ENCODE results near the gene RNF126. TPM values are rescaled to one million over a fixed set of nuclear protein-coding genes. Genes with fewer than 3 reads are reported as not detected.

RNF126 gene
- total and polyA plus RNA-seq, 12 donors: 20.3 to 46.1 (median 25.0) TPM

- Histone ChIP-seq H3K27ac (peak overlapping the region in 1 of 10 donors; percentile 31), H3K36me3 (no peaks in the 10 kb centered on the region), H3K27me3 (peaks cover 0 to 16% (median 0%) of the 10 kb centered on the region in 7 donors), H3K9me3 (no peaks in the 10 kb centered on the region), H3K4me1 (peaks cover 10 to 21% (median 16%) of the 10 kb centered on the region in 9 donors), H3K4me3 (peak overlapping the region in 9 of 10 donors; percentile 27 to 56 (median 47))
- DNase-seq (no peak), ATAC-seq (peak in 1 of 8 donors; percentile 5)
- no peak for TF ChIP-seq CTCF (IDR thresholded peaks at IDR 0.05)
- intact Hi-C loops (cut with DNase I): loop anchor here in 1 of 10 donors (10.0 kb wide), 1 partner anchor 104 kb away; the partner anchor contains the start of gene CDC34
- WGBS, 2 donors: 57 to 66% methylated on average over 17 of the region's 17 CpGs
Observed at GRCh38 chr19:638906-639252, 24.1 kb downstream of the RNF126 start.

GRCh38 chr19:634975-635652 lies 27.9 kb downstream of the RNF126 start:
- ATAC-seq: no peak
- no peak for TF ChIP-seq CTCF (IDR thresholded peaks at IDR 0.05)
- no peak overlapping the region for H3K27ac ChIP-seq
- peaks cover 19 to 41% (median 31%) of the 10 kb centered on the region in 9 donors for H3K4me1 ChIP-seq
- H3K27me3 ChIP-seq: peaks cover 0 to 14% (median 0%) of the 10 kb centered on the region in 7 donors
- peaks cover 0 to 14% (median 0%) of the 10 kb centered on the region in 9 donors for H3K36me3 ChIP-seq
- intact Hi-C loops (cut with DNase I): loop anchor here in 2 of 10 donors (5.0 to 10.0 kb wide), 2 partner anchors 100 to 103 kb away; partner anchors contain the start of gene CDC34 (in 2 of the 2)
- 88 to 90% methylated on average over 16 of the region's 16 CpGs for WGBS, 2 donors
- DNase-seq: no peak
- no peaks in the 10 kb centered on the region for H3K9me3 ChIP-seq
- H3K4me3 ChIP-seq: no peak overlapping the region

- 26 to 29% methylated on average over 32 of the region's 32 CpGs for WGBS, 2 donors
- intact Hi-C loops (cut with DNase I): loop anchor here in 2 of 10 donors (2.0 to 10.0 kb wide), 3 partner anchors 25 to 102 kb away; partner anchors contain the start of gene CDC34 (in 2 of the 2)
- ATAC-seq: peak in 4 of 8 donors; percentile 1 to 10 (median 1)
Observed at GRCh38 chr19:633786-634639, 29.0 kb downstream of the RNF126 start.

More at GRCh38 chr19:633786-634639, 29.0 kb downstream of the RNF126 start:
- Histone ChIP-seq H3K27me3 (peaks cover 0 to 9% (median 0%) of the 10 kb centered on the region in 7 donors), H3K4me3 (peak overlapping the region; percentile 37 to 98 (median 90)), H3K27ac (peak overlapping the region in 8 of 10 donors; percentile 29 to 85 (median 66)), H3K36me3 (peaks cover 0 to 22% (median 0%) of the 10 kb centered on the region in 9 donors), H3K4me1 (peaks cover 16 to 42% (median 27%) of the 10 kb centered on the region in 9 donors), H3K9me3 (no peaks in the 10 kb centered on the region)
- no peak for TF ChIP-seq CTCF (IDR thresholded peaks at IDR 0.05)
- DNase-seq: no peak

Measured in heart right ventricle (tissue), 16 donors.